NCI-H2171 treated with DMSO at 0.1 percent for 48 hours (cell line): ENCODE data around the gene JPH2.
"Not testable (repeated sequence)": the region's sequence is repeated elsewhere in the genome, so short reads cannot be mapped to it uniquely, and the experiment has no call there.

Experiments used
- DNase-seq: peaks from one replicate; lab custom pipeline; 2025; lab: John Stamatoyannopoulos, UW

The JPH2 gene

DNA sequence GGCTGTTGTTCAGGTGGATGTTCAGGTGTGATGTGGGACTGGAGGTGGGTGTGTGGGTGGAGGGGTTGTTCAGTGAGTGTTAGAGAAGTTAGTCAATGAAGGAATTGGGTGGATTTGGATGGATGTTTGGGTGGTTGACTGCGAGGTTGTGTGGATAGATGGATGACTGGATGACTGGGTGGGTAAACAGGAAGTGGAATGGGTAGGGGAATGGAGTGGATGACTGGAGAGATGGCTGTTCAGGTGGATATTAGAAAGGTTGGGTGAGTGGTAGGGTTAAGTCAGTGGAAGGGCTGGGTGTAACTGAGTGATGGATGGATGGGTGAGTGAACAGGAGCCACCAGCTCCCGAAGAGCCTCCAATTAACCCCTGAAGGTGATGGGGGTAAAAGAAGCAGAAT, 27.9 kb downstream of the JPH2 start:
- DNase-seq: no peak

DNA sequence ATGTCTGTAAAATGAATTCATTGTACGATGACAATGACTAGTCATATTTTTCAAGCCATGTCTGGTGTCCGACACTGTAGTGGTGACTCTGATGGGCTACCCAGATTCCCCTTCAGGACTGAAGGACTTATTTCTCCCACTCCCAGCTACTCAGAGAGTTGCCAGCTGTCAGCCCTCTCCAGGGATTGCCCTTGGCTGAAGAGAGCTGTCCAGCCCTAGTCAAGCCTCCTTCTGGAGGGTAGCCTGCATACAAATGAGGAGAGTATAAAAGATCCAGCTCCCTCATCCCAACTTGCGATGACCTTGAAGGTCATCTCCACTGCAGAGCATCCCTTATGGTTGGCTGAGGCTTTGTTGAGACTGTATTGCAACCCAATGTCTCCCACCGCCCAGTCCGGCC, 29.9 kb downstream of the JPH2 start:
- no peak for DNase-seq

DNA sequence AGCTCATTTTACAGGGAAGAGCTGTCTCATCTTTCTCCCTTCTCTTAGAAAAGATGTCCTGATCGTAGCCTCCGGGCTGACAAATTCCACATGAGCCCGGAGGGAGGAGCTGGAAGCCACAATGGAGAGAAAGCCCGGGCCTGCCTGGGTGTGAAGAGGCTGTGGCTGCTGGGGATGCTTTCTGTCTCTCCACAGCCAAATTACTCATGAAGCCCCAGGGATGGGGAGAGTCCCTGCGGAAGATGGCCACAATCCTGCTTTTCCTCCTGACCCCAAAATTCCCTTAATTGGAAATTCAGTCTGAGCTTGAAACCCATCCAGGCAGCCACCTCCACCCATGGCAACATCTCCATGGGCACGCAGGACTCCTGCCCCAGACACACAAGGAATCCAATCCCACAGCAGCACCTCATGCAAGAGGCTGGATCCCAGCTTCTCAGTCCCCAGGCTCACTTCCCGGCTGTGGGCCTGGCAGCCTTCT, 32.4 kb downstream of the JPH2 start:
- DNase-seq: no peak

DNA sequence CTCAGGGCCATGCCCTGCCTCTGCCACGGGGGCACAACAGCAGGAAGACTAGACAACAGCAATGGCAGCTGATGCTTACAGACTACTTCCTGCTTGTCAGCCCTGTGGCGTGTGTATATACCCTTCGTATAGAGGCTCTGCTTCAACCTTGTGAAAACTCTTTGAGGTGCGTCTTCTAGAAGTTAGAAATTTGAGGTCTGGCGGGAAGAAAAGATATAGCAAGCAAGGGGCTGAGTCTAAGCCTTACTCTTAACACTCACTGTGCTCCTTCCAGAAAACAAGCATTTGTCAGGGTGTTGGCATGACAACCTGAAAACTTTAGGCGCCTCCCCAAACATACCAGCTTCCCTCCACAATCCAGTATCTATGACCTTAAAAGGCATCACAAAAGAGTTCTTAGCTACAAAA, 33.3 kb downstream of the JPH2 start:
- no peak for DNase-seq

DNA sequence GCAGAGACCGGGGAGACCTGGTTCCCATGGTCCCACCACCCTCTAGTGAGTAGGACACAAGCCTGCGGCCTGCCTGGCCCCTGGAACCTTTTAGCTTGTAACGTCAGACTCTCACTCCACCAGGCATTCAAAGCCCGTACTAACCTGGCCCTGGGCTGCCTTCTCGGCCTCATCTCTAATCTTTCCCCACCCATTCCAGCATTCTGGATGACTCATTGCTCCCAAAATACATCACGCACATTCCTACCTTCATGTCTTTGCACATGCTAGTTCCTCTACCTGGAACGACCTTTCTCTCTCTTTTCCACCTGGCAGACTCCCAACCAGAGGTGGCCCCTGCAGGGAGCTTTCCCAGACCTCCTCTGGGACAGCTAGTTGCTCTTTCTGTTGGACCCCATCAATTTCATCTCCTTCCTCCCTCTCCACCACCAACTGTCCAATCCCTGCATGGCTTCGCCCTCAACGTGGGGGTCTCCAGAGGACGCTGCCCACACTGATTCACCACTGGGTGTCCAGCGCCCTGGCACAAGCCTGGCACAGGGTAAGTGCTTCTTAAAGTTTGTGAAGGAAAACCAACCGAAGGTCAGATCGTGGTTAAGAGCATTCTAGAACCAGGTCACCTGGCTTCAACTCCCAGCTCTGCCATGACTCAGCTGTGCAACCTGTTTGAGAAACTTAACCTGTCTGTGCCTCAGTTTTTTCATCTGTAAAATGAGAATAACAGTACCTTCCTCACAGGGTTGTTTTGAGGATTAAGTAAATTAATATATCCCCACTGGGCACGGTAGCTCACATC, 35.2 kb downstream of the JPH2 start:
- no peak for DNase-seq

DNA sequence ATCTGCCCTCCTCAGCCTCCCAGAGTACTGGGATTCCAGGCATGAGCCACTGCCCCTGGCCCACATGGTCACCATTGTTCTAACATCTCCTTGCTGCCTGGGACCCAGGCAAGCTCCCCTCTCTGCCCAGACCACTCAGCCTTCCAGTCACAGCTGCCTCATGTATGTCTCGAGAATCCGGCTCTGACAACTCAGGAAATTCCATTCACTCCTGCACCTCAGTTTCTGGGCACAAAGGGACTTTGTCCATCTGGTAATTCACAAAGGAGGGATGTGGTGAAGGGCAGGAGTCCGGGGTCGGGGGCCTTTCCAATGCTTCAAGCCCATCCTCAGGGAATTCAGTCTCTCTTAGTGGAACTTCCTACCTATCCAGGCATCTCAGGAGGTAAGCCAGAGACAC, 40.7 kb downstream of the JPH2 start:
- no peak for DNase-seq

DNA sequence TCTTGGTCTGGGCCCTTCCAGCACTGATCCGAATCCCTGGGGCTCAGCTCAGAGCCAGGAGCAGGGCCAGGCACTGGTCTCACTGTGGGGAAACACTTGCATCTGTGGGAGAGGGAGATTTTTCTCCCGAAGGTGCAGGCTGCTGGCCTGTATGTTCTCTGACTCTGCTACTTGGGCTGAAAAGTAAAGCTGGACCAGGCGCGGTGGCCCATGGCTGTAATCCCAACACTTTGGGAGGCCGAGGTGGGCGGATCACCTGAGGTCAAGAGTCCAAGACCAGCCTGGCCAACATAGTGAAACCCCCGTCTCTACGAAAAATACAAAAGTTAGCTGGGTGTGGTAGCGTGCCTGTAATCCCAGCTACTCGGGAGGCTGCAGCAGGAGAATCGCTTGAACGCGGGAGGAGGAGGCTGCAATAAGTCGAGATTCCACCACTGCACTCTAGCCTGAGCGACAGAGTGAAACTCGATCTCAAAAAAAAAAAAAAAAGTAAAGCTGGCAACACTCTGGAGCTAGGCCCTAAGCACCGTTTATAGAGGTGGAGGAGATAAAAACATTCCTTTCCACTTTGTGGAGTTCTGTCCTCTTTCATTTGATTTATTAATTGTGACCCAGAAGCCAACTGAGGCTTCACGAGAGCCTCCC, 41.7 kb downstream of the JPH2 start:
- DNase-seq: no peak

DNA sequence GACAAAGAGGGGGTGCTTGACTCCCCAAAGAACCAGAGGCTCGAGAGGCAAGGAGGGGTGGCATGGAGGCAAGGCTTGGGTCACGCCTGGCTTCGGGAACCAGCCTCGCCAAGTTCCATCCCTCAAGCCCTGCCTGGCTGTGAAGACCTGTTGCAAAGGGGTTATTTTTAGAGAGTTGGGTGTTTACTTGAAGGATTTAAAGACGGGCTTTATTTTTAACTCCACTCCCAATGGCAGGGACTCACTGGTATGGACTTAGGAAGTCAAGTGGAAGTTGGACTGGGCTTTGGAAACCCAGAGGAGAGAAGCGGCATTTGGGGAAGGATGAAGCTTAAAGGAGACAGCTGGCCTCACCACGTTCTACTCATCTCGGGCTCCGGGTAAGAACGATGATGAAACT, 43.1 kb downstream of the JPH2 start:
- DNase-seq: no peak

DNA sequence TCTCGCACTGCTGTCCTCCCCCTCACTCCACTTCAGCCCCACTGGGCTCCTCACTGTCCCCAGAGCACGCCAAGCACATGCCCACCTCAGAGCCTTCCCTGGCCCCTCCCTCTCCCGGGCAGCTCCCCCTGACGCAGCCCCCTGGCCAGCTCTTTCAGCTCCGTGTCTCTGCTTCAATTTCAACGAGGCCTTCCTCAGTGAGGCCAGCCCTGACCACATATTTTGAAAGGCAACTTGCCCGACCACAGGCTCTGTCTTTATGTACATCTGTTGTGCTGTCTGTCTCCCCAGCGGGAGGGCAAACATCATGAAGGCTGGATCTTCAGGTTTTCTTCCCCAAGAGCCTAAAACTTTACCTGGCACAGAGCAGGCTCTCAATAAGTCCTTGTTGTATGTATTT, 44.6 kb downstream of the JPH2 start:
- DNase-seq: no peak

DNA sequence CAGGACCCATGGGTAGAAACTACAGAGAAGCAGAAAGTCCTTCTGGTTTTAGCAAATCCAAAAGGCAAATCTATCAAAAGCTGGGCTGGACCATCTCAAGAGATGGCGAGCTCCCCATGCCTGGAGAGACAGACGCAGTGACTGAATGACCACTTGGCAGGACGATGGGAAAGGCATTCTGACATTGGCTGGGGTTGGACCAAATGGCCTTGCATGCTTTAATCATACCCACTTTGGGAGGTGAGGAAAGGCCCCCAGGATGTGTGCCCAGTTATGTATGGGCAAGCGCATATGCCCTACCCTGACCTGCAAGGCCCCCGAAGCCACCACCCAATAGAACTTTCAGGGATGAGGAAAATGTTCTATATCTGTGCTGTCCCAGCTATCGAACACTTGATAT, 45.1 kb downstream of the JPH2 start:
- DNase-seq: no peak

DNA sequence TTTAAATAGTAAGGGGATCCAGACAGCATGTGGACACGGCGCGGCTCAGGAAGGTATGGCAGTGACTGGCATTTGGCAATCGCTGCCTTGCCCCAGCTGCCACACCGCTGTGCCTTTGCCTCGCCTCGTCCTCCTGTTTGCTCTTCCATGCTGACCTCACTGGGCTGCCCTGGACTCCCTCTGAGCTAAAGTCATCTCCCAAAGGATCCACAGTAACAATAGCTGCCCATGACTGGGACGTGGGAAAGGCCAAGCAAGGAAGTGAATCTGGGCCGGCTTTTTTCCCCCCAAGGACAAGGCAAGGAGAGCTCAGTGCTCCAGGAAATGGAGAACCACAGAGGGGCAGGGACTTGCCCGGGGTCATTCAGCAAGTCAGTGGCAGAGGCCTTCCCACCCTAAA, 48.1 kb downstream of the JPH2 start:
- no peak for DNase-seq

DNA sequence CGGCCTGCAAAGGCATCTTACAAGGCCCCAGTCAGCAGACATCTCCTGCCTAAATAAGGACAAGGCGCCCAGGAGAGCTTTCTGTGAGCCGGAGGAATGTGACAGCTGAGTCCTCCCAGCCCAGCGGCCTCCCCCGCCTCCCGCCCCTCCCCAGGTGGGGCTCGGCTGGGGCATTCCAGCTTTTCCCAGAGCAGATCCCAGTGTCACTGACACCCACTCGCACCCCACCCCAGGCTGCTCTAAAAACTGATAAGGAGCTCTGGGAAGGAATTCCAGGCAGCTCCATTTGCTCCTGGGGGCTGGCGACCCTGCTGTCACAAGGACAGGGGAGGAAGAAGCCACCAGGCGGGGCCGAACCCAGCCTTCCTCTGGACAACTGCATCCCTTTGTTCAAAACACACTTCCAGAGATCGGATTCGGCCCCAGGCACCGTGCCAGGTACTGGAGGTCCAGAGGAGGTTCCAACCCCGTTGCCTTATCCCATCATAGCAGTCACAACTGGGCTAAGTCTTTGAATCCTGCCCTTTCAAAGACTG, 49.7 kb downstream of the JPH2 start:
- no peak for DNase-seq

DNA sequence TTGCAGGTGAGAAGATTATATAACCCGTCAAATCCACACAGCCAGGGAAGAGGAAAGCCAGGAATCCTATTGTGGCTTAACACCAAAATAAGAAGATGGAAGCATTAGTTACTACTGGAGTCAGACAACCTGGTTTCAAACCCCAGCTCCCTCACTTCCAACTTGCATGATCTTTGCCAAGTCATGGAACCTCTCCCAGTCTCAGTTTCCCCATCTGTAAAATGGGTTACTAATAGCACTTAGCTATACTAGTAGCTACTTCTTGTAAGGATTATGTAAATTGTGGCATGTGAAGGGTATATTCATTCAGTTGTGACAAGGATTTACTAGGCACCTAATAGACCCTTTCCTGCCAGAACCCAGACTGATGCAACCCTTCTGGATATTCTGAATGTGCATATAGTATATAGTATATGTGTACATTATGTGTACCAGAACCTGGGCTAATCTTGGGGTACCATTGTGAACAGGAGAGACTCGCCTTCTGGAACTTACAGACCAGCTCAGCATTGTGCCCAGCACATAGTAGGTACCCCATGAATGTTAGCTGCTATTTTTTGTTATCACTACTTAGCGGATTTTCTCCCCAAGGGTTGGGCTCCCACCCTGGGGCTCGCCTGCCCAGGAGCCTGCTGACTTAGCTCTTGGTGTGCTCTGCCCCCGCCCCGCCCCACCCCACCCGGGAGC, 50.3 kb downstream of the JPH2 start:
- DNase-seq: no peak

DNA sequence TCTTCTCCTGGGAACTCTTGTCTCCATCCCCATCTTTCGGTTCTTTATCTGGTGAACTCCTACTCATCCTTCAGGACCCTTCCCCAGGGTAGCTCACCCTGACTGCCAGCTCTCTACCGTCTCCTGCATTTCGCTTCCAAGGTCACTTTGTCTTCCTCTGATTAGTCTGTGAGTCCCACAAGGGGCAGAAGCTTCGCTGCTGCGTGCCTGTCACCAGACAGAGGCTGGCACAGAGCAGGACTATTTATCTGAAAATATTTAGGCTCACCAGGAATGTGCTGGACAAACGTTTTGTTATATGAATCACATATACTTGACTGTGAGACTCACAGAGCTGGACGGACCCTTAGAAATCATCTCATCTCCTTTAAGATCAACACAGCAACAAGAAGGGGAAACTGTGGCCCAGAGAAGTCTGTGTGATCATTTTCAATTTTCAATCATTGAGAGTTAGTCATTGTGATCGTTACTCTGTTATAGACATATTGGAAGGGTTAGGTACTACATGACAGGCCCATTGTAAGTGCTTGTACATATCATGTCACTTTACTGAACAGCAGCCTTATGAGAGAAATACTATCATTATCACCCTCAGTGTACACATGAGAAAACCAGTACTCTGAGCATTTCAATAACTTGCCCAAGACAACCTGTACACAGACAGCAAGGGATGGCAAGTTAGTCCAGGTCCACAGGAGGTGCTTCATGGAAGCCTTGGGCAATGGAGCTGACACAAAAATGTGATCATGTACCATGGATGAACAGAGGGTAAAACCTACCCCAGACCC, 51.4 kb downstream of the JPH2 start:
- DNase-seq: no peak

DNA sequence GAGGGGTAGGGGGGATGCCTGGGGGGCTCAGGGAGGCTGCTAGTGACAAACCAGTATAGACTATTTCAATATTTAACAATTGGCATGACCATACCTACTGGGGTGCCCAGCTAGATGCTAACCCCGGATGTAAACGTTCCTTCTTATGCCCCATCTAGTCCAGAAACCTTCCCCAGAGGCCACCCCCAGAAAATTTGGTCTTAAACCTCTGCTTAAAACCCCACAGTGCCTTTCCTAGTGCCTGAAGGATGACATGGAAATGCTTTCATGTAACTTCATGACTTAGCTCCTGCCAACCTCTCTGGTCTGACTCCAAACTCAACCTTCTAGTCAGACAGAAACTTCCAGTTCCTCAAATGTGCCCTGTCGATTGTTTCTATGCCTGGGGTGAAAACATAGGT, 52.0 kb downstream of the JPH2 start:
- no peak for DNase-seq

DNA sequence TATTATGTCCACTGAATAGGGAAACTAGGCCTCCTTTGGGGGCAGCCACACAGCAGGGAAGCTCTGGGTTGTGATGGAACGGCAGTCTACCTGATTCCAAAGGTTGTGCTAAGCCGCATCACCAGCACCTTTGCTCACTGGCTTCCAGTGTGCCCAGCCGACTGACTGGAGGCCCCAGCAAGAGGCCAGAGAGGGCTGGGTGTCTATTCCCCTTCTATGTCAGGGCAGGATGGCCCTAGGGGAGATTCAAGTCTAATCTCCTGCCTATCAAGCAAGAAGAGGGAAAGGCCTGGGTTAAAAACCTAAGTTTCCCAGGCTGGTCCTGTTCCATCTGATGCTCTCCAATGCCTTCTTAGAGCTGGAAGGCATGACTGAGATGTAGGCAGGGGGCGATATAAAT, 53.6 kb downstream of the JPH2 start:
- DNase-seq: no peak

DNA sequence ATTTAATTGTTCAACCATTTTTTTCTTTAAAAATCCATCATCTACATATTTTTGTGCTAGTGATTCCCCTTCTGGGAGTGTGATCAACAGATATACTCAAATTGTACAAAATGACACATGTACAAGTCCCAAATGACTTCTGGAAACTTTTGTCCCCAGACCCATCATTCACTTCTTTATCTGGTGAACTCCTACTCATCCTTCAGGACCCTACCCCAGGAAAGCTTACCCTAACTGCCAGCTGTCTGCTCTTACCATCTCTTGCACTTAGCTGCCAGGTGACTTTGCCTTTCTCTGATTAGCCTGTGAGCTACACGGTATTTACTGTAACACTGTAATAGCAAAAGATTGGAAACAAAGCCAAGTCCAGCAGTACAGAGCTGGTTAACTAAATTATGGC, 55.3 kb downstream of the JPH2 start:
- DNase-seq: no peak

DNA sequence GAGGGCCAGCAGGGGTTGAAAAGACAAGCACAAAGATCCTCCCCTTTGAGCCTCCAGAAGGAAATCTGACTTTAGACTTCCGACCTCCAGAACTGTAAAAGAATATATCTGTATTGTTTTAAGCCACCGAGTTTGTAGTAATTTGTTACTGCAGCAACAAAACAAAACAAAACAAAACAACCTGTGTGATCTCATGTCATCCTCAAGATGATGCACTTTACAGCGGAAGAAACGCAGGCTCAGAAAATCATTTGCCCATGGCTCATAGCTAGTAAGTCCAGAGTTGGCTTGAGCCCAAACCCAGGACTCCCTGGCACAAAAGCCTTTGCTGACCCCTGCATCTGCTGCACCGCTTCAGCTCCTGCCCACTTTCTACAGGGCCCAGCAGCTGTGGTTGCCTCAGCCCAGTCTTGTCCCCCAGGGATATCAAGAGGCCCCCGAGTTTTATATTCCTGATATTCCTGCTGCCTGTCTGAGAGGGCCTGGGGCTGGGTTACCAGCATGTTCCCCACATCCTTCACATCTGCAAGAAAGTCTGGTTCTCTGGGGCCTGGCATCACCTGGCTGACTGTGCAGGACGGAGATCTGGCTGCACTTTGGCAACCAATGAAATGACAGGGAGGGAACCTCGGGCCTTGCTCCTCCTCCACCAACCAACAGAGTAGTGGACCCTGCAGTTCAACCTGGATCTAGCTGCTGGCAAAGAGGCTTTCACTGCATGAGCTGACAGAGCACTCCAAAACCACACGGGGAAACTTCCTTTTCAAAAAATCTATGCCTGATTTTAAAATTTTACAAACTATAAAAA, 56.9 kb downstream of the JPH2 start:
- no peak for DNase-seq

DNA sequence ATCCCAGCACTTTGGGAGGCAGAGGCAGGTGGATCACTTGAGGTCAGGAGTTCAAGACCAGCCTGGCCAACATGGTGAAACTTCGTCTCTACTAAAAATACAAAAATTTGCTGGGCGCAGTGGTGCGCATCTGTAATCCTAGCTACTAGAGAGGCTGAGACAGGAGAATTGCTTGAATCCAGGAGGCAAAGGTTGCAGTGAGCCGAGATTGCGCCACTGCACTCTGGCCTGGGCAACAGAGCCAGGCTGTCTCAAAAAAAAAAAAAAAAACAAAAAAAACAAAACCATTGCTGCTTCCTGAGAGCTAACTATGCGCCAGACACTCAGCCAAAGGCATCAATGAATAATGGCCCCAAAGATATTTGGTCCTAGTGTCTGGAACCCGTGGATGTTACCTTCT, 57.7 kb downstream of the JPH2 start:
- DNase-seq: not testable (repeated sequence)

DNA sequence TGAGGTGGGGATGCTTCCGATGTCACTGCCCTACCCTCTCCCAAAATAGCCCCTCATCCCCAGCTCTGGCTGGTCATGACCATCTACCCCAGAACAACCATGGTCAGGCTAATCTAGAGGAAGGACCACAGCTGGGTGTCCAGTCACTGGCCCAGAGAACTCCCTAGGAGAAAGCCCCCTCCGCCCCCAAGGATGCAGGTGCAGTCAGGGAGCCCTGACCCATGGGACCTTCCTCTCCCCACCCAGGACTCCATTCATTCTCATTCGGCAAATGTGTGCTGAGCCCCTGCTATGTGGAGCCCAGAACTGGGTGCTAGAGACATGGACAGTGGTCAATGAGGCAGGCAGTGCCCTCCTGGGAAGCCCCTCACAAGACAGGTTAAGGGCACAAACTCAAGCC, 60.5 kb downstream of the JPH2 start:
- no peak for DNase-seq
